ENCODE data around the gene MAD2L2. TPM values are rescaled to one million over a fixed set of nuclear protein-coding genes. Genes with fewer than 3 reads are reported as not detected.

Gene MAD2L2
- total RNA-seq, 1 donor from 2014 or later: 18.3 TPM

DNA sequence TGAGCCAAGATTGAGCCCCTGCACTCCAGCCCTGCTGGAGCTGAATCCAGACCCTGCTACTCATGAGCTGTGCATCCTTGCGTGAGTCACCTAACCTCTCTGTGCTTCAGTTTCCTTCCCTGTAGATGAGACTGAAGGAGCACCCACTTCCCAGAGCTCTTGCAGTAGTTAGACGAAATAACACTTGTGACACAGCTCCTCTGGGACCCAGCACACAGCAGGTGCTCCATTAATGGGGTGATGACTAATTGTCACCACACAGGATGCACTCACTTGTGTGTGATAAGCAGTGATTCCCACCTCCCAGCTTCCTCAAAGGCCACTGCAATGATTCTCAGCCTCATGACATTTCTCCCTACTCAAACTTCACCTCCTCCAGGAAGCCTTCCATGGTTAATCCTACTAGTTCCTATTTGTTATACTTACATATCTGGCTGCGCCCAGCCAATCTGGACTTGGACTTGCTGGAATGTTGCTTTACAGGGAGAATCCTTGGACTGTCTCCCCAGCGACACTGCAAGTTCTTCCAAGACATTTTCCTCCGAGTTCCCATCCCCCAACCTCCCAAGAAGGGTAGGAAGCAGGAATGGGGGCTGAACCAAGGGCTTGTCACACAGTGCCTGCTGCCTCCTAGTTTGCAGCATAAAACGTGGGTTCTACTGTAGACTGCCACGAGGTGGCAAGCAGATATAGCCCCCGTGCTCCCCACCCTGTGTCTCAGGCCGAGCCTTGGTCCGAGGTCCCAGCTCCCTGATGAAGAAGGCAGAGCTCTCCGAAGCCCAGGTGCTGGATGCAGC lies 27.8 kb upstream of the MAD2L2 start:
- no peak overlapping the region for H3K4me3 ChIP-seq
- intact Hi-C loops (cut with DNase I): no loop called here
- H3K36me3 ChIP-seq: no peaks in the 10 kb centered on the region
- DNase-seq (ENCODE audit: low spot score in 2 of 2): no peak
- H3K4me1 ChIP-seq: no peaks in the 10 kb centered on the region
- H3K27ac ChIP-seq: no peak overlapping the region
- no peaks in the 10 kb centered on the region for H3K27me3 ChIP-seq
- TF ChIP-seq, protein P1, sequence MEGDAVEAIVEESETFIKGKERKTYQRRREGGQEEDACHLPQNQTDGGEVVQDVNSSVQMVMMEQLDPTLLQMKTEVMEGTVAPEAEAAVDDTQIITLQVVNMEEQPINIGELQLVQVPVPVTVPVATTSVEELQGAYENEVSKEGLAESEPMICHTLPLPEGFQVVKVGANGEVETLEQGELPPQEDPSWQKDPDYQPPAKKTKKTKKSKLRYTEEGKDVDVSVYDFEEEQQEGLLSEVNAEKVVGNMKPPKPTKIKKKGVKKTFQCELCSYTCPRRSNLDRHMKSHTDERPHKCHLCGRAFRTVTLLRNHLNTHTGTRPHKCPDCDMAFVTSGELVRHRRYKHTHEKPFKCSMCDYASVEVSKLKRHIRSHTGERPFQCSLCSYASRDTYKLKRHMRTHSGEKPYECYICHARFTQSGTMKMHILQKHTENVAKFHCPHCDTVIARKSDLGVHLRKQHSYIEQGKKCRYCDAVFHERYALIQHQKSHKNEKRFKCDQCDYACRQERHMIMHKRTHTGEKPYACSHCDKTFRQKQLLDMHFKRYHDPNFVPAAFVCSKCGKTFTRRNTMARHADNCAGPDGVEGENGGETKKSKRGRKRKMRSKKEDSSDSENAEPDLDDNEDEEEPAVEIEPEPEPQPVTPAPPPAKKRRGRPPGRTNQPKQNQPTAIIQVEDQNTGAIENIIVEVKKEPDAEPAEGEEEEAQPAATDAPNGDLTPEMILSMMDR (IDR thresholded peaks at IDR 0.05): no peak
- no peaks in the 10 kb centered on the region for H3K9me3 ChIP-seq

DNA sequence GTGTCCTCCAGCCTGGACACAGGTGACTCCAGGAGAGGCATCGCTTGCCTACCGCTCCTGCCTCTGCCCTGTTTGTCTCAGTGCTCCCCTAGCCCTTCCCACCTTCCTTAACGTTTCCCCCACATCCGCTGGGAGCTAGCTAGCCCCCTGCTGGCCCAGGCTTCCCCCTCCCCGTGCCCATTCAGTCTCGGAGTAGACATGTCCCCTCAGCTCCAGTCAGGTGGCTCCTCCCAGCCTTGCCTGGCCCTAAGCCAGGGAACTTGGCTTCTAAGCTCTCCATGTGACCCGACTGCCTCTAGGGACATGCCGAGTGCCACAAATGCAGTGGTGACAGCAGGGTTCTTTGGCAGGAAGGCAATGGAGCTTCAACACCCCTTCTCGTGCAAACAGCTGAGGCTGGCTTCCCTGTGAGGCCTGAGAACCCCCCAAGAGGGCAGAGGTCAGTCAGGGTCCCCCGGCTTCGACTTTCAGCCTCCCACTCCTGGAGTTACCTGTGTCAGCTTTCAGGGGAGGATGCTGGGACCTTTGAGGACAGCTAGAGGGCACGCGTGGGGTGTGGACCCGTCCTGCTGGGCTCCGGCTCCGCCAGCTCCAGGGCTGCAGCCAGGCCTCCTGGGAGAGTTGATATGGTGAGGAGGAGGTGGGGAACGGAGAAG lies 26.8 kb upstream of the MAD2L2 start:
- no peak for DNase-seq (ENCODE audit: low spot score in 2 of 2)
- TF ChIP-seq, protein P1 (IDR thresholded peaks at IDR 0.05): no peak
- no peaks in the 10 kb centered on the region for H3K27me3 ChIP-seq
- no peak overlapping the region for H3K27ac ChIP-seq
- H3K4me1 ChIP-seq: no peaks in the 10 kb centered on the region
- no peaks in the 10 kb centered on the region for H3K36me3 ChIP-seq
- no peak overlapping the region for H3K4me3 ChIP-seq
- no peaks in the 10 kb centered on the region for H3K9me3 ChIP-seq
- intact Hi-C loops (cut with DNase I): no loop called here

- no peaks in the 10 kb centered on the region for H3K9me3 ChIP-seq
- intact Hi-C loops (cut with DNase I): no loop called here
These were observed 25.3 kb upstream of the MAD2L2 start for GRCh38 chr1:11706292-11706691.

DNA sequence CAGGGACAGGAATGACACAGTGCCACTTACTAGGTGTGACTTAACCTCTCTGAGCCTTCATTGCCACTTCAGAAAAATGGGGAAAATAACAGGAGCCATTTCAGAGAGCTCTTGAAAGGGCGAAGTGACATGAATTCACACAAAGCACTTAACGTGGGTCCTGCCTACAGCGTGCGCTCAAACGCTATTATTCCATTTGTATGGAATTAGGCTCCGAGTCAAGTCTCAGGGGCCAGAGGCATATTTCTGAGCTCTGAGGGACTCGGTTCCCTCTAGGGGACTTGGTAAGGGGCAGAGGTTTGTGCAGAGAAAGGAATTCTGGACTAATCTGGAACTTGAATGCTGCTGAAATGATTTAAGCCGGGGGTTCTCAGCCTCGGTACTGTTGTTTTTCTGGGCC lies 24.6 kb upstream of the MAD2L2 start:
- Histone ChIP-seq H3K27ac (no peak overlapping the region), H3K27me3 (no peaks in the 10 kb centered on the region), H3K4me1 (no peaks in the 10 kb centered on the region), H3K36me3 (no peaks in the 10 kb centered on the region), H3K4me3 (no peak overlapping the region), H3K9me3 (no peaks in the 10 kb centered on the region)
- intact Hi-C loops (cut with DNase I): no loop called here
- TF ChIP-seq, protein P1 (IDR thresholded peaks at IDR 0.05): no peak
- DNase-seq (ENCODE audit: low spot score in 2 of 2): no peak

More at GRCh38 chr1:11706292-11706691, 25.3 kb upstream of the MAD2L2 start:
- Histone ChIP-seq H3K36me3 (no peaks in the 10 kb centered on the region), H3K27me3 (no peaks in the 10 kb centered on the region), H3K4me1 (no peaks in the 10 kb centered on the region), H3K27ac (no peak overlapping the region), H3K4me3 (no peak overlapping the region)
- TF ChIP-seq, protein P1 (IDR thresholded peaks at IDR 0.05): no peak
- DNase-seq (ENCODE audit: low spot score in 2 of 2): no peak

DNA sequence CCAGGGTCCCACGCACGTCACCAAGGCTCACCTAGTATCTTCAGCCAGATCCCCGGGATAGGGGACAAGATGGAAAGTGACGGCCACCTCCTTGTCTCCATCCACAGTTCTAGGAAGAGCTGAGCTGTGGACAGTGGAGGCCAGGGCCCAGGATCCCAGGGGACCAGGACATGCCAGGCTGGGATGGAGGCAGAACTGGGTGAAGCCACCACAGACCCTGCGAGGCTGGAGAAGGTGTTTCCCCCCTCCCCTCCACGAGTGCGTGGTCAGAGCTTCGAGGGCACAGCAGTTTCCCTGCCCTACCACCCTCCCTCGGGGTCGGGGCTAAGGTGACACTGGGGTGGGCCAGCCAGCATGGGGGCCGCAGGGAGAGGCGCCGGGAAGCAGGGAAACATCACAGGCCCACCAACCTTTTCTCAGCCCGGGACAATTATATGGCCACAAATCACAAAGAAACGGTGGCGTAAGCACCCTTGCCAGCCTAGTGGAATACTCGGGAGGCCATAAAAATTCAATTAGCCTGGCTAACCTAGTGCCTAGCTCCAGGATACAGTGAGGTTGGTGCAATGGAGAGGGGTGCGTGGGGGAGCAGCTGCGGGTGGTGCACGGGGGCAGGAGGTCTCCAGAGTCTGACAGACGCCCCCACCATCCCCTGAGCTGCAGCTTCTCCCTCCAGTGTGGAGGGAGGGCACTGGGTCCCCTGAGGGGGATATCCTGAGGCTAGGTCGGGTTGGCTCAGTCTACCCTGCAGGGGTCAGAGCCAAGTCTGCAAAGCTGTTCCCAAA lies 23.9 kb upstream of the MAD2L2 start:
- no peak overlapping the region for H3K4me3 ChIP-seq
- no peaks in the 10 kb centered on the region for H3K9me3 ChIP-seq
- no peaks in the 10 kb centered on the region for H3K36me3 ChIP-seq
- intact Hi-C loops (cut with DNase I): no loop called here
- TF ChIP-seq, protein P1 (IDR thresholded peaks at IDR 0.05): no peak
- H3K27ac ChIP-seq: no peak overlapping the region
- H3K27me3 ChIP-seq: no peaks in the 10 kb centered on the region
- no peak for DNase-seq (ENCODE audit: low spot score in 2 of 2)
- no peaks in the 10 kb centered on the region for H3K4me1 ChIP-seq
